Activated CD8-positive, alpha-beta memory T cell treated with anti-CD3 and anti-CD28 coated beads, Interleukin-2, amount 50 U/mL, for 1 hour (primary cell): ENCODE data around the gene LSM7.

Source experiments
- DNase-seq: peaks from one replicate; pipeline ENCODE4 v3.0.0-alpha.2; 2020; ENCODE audit errors: extremely low read depth

LSM7 gene

DNA sequence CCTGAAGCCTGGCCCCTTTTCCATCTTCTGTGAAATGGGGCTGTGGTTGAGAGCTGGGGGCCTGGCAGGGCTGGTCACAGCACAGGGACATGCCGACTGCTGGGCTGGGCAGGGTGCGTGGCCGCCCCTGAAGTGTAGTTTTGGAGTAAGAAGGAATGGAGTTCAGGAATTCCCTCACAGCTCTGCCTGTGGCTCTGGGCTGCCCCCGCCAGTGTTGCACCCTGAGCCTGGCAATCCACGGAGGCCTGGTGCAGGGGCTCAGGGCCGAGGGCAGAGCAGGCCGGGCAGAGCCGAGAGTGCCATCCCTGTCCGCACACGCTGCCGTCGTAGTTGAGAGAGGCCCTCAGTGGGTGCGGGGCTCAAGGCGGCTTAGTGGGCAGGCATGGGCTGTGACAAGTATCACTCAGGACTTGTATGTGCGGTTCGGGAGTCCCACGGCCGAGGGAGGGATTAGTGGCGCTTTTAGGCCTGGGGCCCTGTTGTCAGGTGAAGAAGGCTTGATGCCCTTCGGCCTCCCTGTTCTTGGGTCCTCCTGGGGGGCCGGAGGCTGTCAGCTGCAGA, 9.7 kb upstream of the LSM7 start:
- DNase-seq: no peak

DNA sequence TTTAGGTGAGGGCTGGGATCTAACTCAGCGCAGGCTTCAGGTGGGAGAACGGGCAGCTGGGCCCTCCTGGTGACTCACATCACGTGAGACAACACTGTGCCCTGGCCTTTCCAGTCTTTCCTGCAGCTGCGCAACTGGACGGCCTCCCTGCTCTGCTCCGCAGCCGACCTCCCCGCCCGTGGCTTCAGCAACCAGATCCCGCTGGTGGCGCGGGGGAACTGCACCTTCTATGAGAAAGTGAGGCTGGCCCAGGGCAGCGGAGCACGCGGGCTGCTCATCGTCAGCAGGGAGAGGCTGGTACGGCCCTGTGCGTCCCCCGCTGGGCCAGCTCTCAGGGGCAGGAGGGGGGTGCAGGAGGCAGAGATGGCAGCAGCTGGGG, 8.9 kb upstream of the LSM7 start:
- no peak for DNase-seq

DNA sequence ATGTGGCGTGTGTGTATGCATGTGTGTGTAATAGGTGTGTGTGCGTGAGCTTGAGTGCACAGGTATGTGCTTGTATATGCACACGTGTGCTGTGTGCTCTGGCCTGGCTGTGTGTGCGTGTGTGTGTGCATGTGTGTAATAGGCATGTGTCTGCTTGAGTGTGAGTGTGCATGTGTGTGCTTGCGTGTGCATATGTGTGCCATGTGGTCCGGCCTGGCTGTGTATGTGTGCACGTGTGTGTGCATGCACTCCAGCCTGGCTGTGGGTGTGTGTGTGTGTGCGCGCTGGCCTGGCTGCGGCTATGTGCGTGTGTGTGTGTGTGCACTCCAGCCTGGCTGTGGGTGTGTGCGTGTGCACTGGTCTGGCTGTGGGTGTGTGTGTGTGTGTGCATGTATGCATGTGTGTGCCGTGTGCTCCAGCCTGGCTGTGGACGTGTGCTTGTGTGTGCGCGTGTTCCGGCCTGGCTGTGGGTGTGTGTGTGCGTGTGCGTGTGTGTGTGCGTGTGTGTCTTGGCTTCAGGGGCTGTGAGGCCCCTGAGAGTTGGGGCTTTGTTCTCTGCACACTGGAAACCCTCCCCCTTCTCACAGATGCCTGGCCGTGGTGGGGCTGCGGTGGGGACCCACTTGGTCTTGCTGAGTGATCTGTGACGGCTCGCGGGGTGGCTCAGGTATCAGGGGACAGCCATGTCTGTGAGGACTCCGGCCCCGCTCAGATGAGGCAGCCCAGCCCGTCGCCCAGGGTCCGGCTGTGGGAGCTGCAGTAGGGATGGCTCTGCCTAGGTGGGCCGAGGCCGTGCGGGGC, 8.3 kb upstream of the LSM7 start:
- no peak for DNase-seq

- no peak for DNase-seq
Measured at GRCh38 chr19:2335848-2336247, 7.5 kb upstream of the LSM7 start.

- DNase-seq: no peak
Measured at GRCh38 chr19:2334986-2335846, 6.8 kb upstream of the LSM7 start.

GRCh38 chr19:2334426-2334825, 6.0 kb upstream of the LSM7 start:
- DNase-seq: no peak

DNA sequence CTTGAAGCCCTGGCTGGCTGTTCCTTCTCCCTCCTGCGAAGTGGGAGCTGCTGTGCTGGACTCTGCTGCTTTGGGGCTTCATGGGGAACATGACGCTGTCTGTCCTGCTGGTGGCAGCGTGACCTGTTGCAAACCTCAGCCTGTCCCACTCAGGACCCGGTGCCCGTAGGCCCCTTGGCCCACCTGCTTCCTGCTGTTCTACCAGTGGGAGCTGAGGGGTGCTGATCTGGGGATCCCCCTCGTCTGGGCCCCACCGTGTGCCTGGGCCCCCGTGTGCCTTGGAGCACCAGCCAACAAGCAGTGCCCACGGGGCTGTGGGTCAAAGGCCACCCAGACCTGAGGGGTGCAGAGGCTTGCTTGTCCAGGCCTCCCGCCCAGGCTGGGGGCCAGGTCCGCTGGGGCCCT, 5.4 kb upstream of the LSM7 start:
- no peak for DNase-seq

GRCh38 chr19:2333027-2333806, 4.8 kb upstream of the LSM7 start:
- DNase-seq: no peak

DNA sequence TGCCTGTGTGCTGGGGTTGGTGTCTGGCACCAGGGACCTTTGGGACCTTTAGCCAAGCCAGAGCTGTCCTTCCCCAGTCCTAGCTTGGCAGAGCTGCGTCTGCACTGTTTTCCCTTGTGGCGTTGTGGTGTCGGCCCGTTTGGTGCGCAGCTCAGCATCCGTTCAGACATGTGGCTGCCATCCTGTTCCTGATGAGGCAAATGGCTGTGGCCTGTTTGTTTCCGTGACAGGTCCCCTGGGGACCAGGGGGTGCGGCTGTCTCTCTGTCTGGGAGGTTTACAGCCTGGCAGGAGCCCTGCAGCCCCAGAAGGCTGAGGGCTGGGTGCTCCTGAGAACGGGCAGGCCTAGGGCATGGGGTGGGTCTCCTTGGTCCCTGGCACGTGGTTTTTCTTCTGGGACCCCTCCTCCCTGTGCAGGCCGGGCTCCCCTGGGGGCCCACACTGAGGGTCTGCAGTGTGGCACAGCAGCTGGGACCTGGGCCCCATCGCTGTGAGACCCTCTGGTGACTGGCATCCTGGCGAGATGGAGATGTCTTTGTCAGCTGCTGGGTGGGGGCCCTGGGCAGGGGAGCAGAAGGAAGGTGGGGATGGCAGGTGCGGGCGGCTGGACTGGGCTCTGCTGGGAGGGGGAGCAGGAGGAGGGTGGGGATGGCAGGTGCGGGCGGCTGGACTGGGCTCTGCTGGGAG, 4.1 kb upstream of the LSM7 start:
- peak; percentile 40 for DNase-seq

GRCh38 chr19:2331601-2332246, 3.3 kb upstream of the LSM7 start:
- DNase-seq: no peak

GRCh38 chr19:2330632-2331284, 2.4 kb upstream of the LSM7 start:
- no peak for DNase-seq

- no peak for DNase-seq
Measured at GRCh38 chr19:2330255-2330631, 1.9 kb upstream of the LSM7 start.

GRCh38 chr19:2329501-2329916, 1.1 kb upstream of the LSM7 start:
- no peak for DNase-seq

GRCh38 chr19:2329149-2329478, 728 bp upstream of the LSM7 start:
- no peak for DNase-seq

DNA sequence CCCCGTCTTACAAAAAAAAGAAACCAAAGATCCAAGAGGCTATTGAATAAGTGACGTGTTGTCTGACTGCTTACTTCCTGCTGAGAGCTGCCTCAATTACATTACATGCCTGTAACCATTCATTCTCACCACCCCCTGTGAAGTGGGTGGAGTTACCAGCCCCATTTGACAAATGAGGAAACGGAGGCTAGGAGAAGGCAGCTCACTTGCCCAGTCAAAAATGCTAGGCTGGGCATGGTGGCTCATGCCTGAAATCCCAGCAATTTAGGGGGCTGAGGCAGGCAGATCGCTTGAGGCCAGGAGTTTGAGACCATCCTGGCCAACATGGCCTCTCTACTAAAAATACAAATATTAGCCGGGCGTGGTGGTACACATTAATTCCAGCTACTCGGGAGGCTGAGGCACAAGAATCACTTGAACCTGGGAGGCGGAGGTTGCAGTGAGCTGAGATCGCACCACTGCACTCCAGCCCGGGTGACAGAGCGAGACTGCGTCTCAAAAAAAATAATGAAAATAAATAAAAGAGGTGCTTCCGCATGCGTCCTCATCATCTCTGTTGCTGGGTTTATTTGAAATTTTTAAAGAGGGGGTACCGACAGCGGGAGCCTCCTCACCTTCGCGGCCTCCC, 499 bp downstream of the LSM7 start:
- no peak for DNase-seq

- no peak for DNase-seq
Measured at GRCh38 chr19:2326699-2327360, 1.6 kb downstream of the LSM7 start.

- no peak for DNase-seq
Measured at GRCh38 chr19:2325281-2326046, 2.9 kb downstream of the LSM7 start.

DNA sequence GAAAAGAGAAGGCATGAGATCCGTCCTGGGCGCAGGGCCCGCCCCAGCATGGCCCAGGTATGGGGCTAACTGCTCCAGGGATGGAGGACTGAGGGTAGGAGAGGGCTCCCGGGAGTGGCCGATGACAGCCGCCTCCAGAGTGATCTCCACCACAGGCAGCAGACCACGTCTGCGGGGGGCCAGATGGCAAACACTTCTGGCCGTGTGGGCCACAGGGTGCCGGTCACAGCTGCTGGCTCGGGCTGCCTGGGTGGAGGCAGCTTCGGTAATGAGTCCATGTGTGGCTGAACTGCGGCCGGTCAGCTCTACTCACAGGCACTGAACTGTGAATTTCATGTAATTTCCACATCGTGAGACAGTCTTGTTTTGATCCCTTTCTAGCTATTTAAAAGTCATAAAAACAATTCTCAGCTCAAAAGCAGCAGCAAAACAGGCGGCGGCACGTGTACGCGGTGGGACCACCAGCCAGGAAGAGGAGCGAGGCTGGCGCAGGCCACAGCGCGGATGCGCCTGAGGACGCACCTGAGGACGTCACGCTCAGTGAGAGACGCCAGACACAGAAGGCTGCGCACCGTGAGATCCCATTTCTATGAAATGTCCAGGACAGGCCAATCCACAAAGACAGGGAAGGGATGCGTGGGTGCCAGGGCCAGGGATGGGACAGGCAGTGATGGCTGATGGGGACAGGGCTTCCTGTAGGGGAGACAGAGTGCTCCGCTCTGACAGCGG, 4.0 kb downstream of the LSM7 start:
- no peak for DNase-seq
